ENCODE results near the gene PRAME.
"Not testable (repeated sequence)": the region's sequence is repeated elsewhere in the genome, so short reads cannot be mapped to it uniquely, and the experiment has no call there.

Gene PRAME

GRCh38 chr22:22519591-22519990 is 39.5 kb downstream of the PRAME start:
- H3K9me3 ChIP-seq (ENCODE audit: insufficient read depth, low read depth, low read length) = no peaks in the 10 kb centered on the region
- no peaks in the 10 kb centered on the region for H3K79me2 ChIP-seq (ENCODE audit: insufficient read depth, low read length)
- no peaks in the 10 kb centered on the region for H3K9me2 ChIP-seq (replicated peaks; ENCODE audit: low read depth, low read length)
- H3F3A ChIP-seq (ENCODE audit: low read depth) = no peaks in the 10 kb centered on the region
- no peaks in the 10 kb centered on the region for H3K36me3 ChIP-seq (ENCODE audit: insufficient read depth, low read length)
- no peak overlapping the region for H3K4me3 ChIP-seq (ENCODE audit: low read length, poor library complexity, severe bottlenecking)
- no peak overlapping the region; the same call in 1 of the 2 replicates for H2AFZ ChIP-seq (ENCODE audit: low read length)
- TF ChIP-seq EZH2phosphoT487 (IDR thresholded peaks at IDR 0.05; ENCODE audit: borderline replicate concordance) (no peak), CTCF (conservative IDR thresholded peaks at IDR 0.05; ENCODE audit: low read length) (no peak)
- H3K27me3 ChIP-seq (ENCODE audit: insufficient read depth, low read length, poor library complexity, severe bottlenecking) = peaks cover 4% of the 10 kb centered on the region
- H4K20me1 ChIP-seq (ENCODE audit: insufficient read depth, low read length, poor library complexity, severe bottlenecking) = no peaks in the 10 kb centered on the region
- no peak overlapping the region for H3K4me2 ChIP-seq (ENCODE audit: low read depth, low read length, poor library complexity, severe bottlenecking)
- H3K9ac ChIP-seq (ENCODE audit: low read depth, low read length, poor library complexity, severe bottlenecking) = no peak overlapping the region
- H3K4me1 ChIP-seq (ENCODE audit: insufficient read depth, low read length, poor library complexity, severe bottlenecking) = peaks cover 4% of the 10 kb centered on the region

GRCh38 chr22:22516992-22517391 is 42.1 kb downstream of the PRAME start:
- no peak for TF ChIP-seq CTCF (conservative IDR thresholded peaks at IDR 0.05; ENCODE audit: low read length)
- no peak for TF ChIP-seq EZH2phosphoT487 (IDR thresholded peaks at IDR 0.05; ENCODE audit: borderline replicate concordance)
- no peaks in the 10 kb centered on the region for H4K20me1 ChIP-seq (ENCODE audit: insufficient read depth, low read length, poor library complexity, severe bottlenecking)
- no peaks in the 10 kb centered on the region for H3K9me2 ChIP-seq (replicated peaks; ENCODE audit: low read depth, low read length)
- no peaks in the 10 kb centered on the region for H3K9me3 ChIP-seq (ENCODE audit: insufficient read depth, low read depth, low read length)
- no peaks in the 10 kb centered on the region for H3K79me2 ChIP-seq (ENCODE audit: insufficient read depth, low read length)
- H3K4me1 ChIP-seq (ENCODE audit: insufficient read depth, low read length, poor library complexity, severe bottlenecking) = peaks cover 4% of the 10 kb centered on the region
- H3F3A ChIP-seq (ENCODE audit: low read depth) = no peaks in the 10 kb centered on the region
- H3K9ac ChIP-seq (ENCODE audit: low read depth, low read length, poor library complexity, severe bottlenecking) = no peak overlapping the region
- H3K36me3 ChIP-seq (ENCODE audit: insufficient read depth, low read length) = no peaks in the 10 kb centered on the region
- H3K27me3 ChIP-seq (ENCODE audit: insufficient read depth, low read length, poor library complexity, severe bottlenecking) = peaks cover 9% of the 10 kb centered on the region
- H2AFZ ChIP-seq (ENCODE audit: low read length) = no peak overlapping the region
- no peak overlapping the region for H3K4me3 ChIP-seq (ENCODE audit: low read length, poor library complexity, severe bottlenecking)
- H3K4me2 ChIP-seq (ENCODE audit: low read depth, low read length, poor library complexity, severe bottlenecking) = no peak overlapping the region

GRCh38 chr22:22515890-22516289 is 43.2 kb downstream of the PRAME start:
- Histone ChIP-seq H3K27me3 (ENCODE audit: insufficient read depth, low read length, poor library complexity, severe bottlenecking) (peaks cover 13% of the 10 kb centered on the region), H3K79me2 (ENCODE audit: insufficient read depth, low read length) (no peaks in the 10 kb centered on the region), H3K4me2 (ENCODE audit: low read depth, low read length, poor library complexity, severe bottlenecking) (no peak overlapping the region), H3K9me2 (replicated peaks; ENCODE audit: low read depth, low read length) (no peaks in the 10 kb centered on the region), H4K20me1 (ENCODE audit: insufficient read depth, low read length, poor library complexity, severe bottlenecking) (no peaks in the 10 kb centered on the region), H3K9me3 (ENCODE audit: insufficient read depth, low read depth, low read length) (no peaks in the 10 kb centered on the region), H2AFZ (ENCODE audit: low read length) (no peak overlapping the region), H3K4me3 (ENCODE audit: low read length, poor library complexity, severe bottlenecking) (no peak overlapping the region), H3K9ac (ENCODE audit: low read depth, low read length, poor library complexity, severe bottlenecking) (no peak overlapping the region), H3F3A (ENCODE audit: low read depth) (no peaks in the 10 kb centered on the region), H3K36me3 (ENCODE audit: insufficient read depth, low read length) (no peaks in the 10 kb centered on the region), H3K4me1 (ENCODE audit: insufficient read depth, low read length, poor library complexity, severe bottlenecking) (peaks cover 4% of the 10 kb centered on the region)
- no peak for TF ChIP-seq CTCF (conservative IDR thresholded peaks at IDR 0.05; ENCODE audit: low read length)
- TF ChIP-seq EZH2phosphoT487 (IDR thresholded peaks at IDR 0.05; ENCODE audit: borderline replicate concordance) = no peak

GRCh38 chr22:22514431-22514830 is 44.6 kb downstream of the PRAME start:
- not testable (repeated sequence) for H3K4me3 ChIP-seq (ENCODE audit: low read length, poor library complexity, severe bottlenecking); H3F3A ChIP-seq (ENCODE audit: low read depth); H3K36me3 ChIP-seq (ENCODE audit: insufficient read depth, low read length); H3K9ac ChIP-seq (ENCODE audit: low read depth, low read length, poor library complexity, severe bottlenecking); H3K9me3 ChIP-seq (ENCODE audit: insufficient read depth, low read depth, low read length); H2AFZ ChIP-seq (ENCODE audit: low read length); H3K4me2 ChIP-seq (ENCODE audit: low read depth, low read length, poor library complexity, severe bottlenecking); H3K79me2 ChIP-seq (ENCODE audit: insufficient read depth, low read length); H3K9me2 ChIP-seq (replicated peaks; ENCODE audit: low read depth, low read length); H4K20me1 ChIP-seq (ENCODE audit: insufficient read depth, low read length, poor library complexity, severe bottlenecking); H3K4me1 ChIP-seq (ENCODE audit: insufficient read depth, low read length, poor library complexity, severe bottlenecking)
- H3K27me3 ChIP-seq (ENCODE audit: insufficient read depth, low read length, poor library complexity, severe bottlenecking) = peaks cover 13% of the 10 kb centered on the region
